HEK293 (cell line): Measurements from ENCODE around the gene RASGRP3.

Experiments used
- CTCF ChIA-PET: fragments of 350-600 bp; formaldehyde crosslinking; extraction: SDS; loops from one replicate; lab custom pipeline; 2021; ENCODE audit warnings: antibody characterized with exemption; lab: Yijun Ruan, JAX
- POLR2A ChIA-PET: fragments of 300-600 bp; formaldehyde crosslinking; extraction: SDS; loops from one replicate; lab custom pipeline; 2020; ENCODE audit warnings: antibody characterized with exemption, inconsistent platforms; lab: Yijun Ruan, JAX
- H3K27ac ChIP-seq: fragments of 200-500 bp; sonication (Bioruptor generic); 2 replicates; pipeline ENCODE4 v1.5.1; 2014; ENCODE audit warnings: low read depth, low read length, control low read depth, inconsistent platforms; ENCODE audit errors: extremely low read depth
- H3K36me3 ChIP-seq, 2 experiments: fragments of 200-500 bp in 1 of 2; sonication (Bioruptor generic) in 1 of 2; 1 replicate in 1 of 2; 2 replicates in 1 of 2; pipeline ENCODE4 v1.5.1; 2014 to 2017; ENCODE audit warnings: inconsistent platforms in 2 of 2, low read length in 2 of 2; ENCODE audit not compliant: control insufficient read depth in 2 of 2, insufficient read depth in 1 of 2
- H3K4me1 ChIP-seq: fragments of 200-500 bp; sonication (Bioruptor generic); 2 replicates; pipeline ENCODE4 v1.5.1; 2014; ENCODE audit warnings: mild to moderate bottlenecking, low read length, inconsistent platforms; ENCODE audit not compliant: control insufficient read depth, insufficient read depth
- H3K4me3 ChIP-seq: 2 replicates; pipeline ENCODE4 v1.5.1; 2011; ENCODE audit warnings: low read depth, mild to moderate bottlenecking, control low read depth, low read length, moderate library complexity
- H3K9me3 ChIP-seq: fragments of 200-500 bp; sonication (Bioruptor generic); 2 replicates; pipeline ENCODE4 v1.5.1; 2014; ENCODE audit warnings: low read depth, low read length, inconsistent platforms; ENCODE audit not compliant: control insufficient read depth, insufficient read depth
- GLI4 ChIP-seq: fragments of 450-650 bp; formaldehyde crosslinking; IDR thresholded peaks from 2 replicates; pipeline ENCODE4 v1.5.1; 2016; ENCODE audit warnings: missing biosample characterization, missing genetic modification characterization
- KLF1 ChIP-seq: fragments of 450-650 bp; formaldehyde crosslinking; IDR thresholded peaks from 2 replicates; pipeline ENCODE4 v1.5.1; 2016; ENCODE audit warnings: missing biosample characterization, missing genetic modification characterization
- PRDM2 ChIP-seq: fragments of 450-650 bp; formaldehyde crosslinking; IDR thresholded peaks from 2 replicates; pipeline ENCODE4 v1.5.1; 2016; ENCODE audit warnings: missing biosample characterization, missing genetic modification characterization, borderline replicate concordance
- SP2 ChIP-seq: fragments of 450-650 bp; formaldehyde crosslinking; IDR thresholded peaks from 2 replicates; pipeline ENCODE4 v1.5.1; 2016; ENCODE audit warnings: missing biosample characterization, missing genetic modification characterization
- ZNF133 ChIP-seq: fragments of 450-650 bp; formaldehyde crosslinking; IDR thresholded peaks from 2 replicates; pipeline ENCODE4 v1.5.1; 2016; ENCODE audit warnings: missing biosample characterization, missing genetic modification characterization
- ZNF175 ChIP-seq: fragments of 450-650 bp; formaldehyde crosslinking; IDR thresholded peaks from 2 replicates; pipeline ENCODE4 v1.5.1; 2016; ENCODE audit warnings: missing biosample characterization, missing genetic modification characterization
- ZNF221 ChIP-seq: fragments of 450-650 bp; formaldehyde crosslinking; IDR thresholded peaks from 2 replicates; pipeline ENCODE4 v1.5.1; 2017; ENCODE audit warnings: missing biosample characterization, missing genetic modification characterization, borderline replicate concordance
- ZNF239 ChIP-seq: fragments of 450-650 bp; formaldehyde crosslinking; IDR thresholded peaks from 2 replicates; pipeline ENCODE4 v1.5.1; 2016; ENCODE audit warnings: missing biosample characterization, missing genetic modification characterization
- ZNF280C ChIP-seq: fragments of 450-650 bp; formaldehyde crosslinking; IDR thresholded peaks from 2 replicates; pipeline ENCODE4 v1.5.1; 2016; ENCODE audit warnings: missing biosample characterization, missing genetic modification characterization
- ZNF292 ChIP-seq: fragments of 450-650 bp; formaldehyde crosslinking; IDR thresholded peaks from 2 replicates; pipeline ENCODE4 v1.5.1; 2016; ENCODE audit warnings: low read depth, missing biosample characterization, missing genetic modification characterization, borderline replicate concordance
- ZNF433 ChIP-seq: fragments of 450-650 bp; formaldehyde crosslinking; IDR thresholded peaks from 2 replicates; pipeline ENCODE4 v1.5.1; 2016; ENCODE audit warnings: missing biosample characterization, missing genetic modification characterization, low read depth
- ZNF513 ChIP-seq: fragments of 450-650 bp; IDR thresholded peaks from 2 replicates; pipeline ENCODE4 v1.5.1; 2018; ENCODE audit warnings: missing biosample characterization, missing genetic modification characterization
- ZNF639 ChIP-seq: fragments of 450-650 bp; formaldehyde crosslinking; IDR thresholded peaks from 2 replicates; pipeline ENCODE4 v1.5.1; 2016; ENCODE audit warnings: missing biosample characterization, missing genetic modification characterization
- ZNF792 ChIP-seq: fragments of 450-650 bp; formaldehyde crosslinking; IDR thresholded peaks from 2 replicates; pipeline ENCODE4 v1.5.1; 2016; ENCODE audit warnings: missing biosample characterization, missing genetic modification characterization
- ZSCAN16 ChIP-seq: fragments of 450-650 bp; formaldehyde crosslinking; IDR thresholded peaks from 2 replicates; pipeline ENCODE4 v1.5.1; 2016; ENCODE audit warnings: missing biosample characterization, missing genetic modification characterization

Gene RASGRP3

GRCh38 chr2:33443274-33443829 lies 33.1 kb upstream of the RASGRP3 start:
- H3K4me1 ChIP-seq: no peaks in the 10 kb centered on the region
- TF ChIP-seq ZNF133 (tag by site-specific recombination) (no peak), ZNF639 (tag by site-specific recombination) (no peak), ZNF280C (tag by site-specific recombination) (no peak), KLF1 (no peak), ZSCAN16 (no peak), PRDM2 (tag by site-specific recombination) (no peak), ZNF221 (tag by site-specific recombination) (no peak), SP2 (tag by site-specific recombination) (no peak), ZNF239 (no peak), ZNF175 (no peak), ZNF433 (tag by site-specific recombination) (no peak), ZNF513 (tag by site-specific recombination) (no peak), ZNF292 (tag by site-specific recombination) (no peak)
- ChIA-PET POLR2A (interaction anchor here (0.6 kb wide), 2 partner anchors 431 to 823 kb away, joined by 3 to 4 read pairs; no protein-coding TSS in a partner anchor), CTCF (interaction anchor here (0.6 to 1.8 kb wide), 3 partner anchors 669 to 821 kb away, joined by 4 to 7 read pairs (median 6); no protein-coding TSS in a partner anchor)
- no peaks in the 10 kb centered on the region for H3K36me3 ChIP-seq
- H3K27ac ChIP-seq: no peak overlapping the region
- no peaks in the 10 kb centered on the region for H3K9me3 ChIP-seq
- no peak overlapping the region for H3K4me3 ChIP-seq

- Histone ChIP-seq H3K4me3 (no peak overlapping the region), H3K36me3 (no peaks in the 10 kb centered on the region), H3K9me3 (no peaks in the 10 kb centered on the region), H3K27ac (no peak overlapping the region), H3K4me1 (no peaks in the 10 kb centered on the region)
- TF ChIP-seq GLI4 (tag by site-specific recombination) (no peak), ZNF792 (tag by site-specific recombination) (no peak)
- ChIA-PET CTCF (interaction anchor here (1.8 kb wide), 1 partner anchor 671 kb away, joined by 7 read pairs; no protein-coding TSS in a partner anchor), POLR2A (no interaction called here)
These were observed 31.5 kb upstream of the RASGRP3 start for GRCh38 chr2:33444967-33445366.
